Cardiac septum (tissue), 1 donor: ENCODE data around the gene CDX1. TPM values are rescaled to one million over a fixed set of nuclear protein-coding genes. Genes with fewer than 3 reads are reported as not detected.

Source experiments
- DNase-seq: peaks from one replicate; pipeline ENCODE4 v3.0.0-alpha.2; 2020; ENCODE audit warnings: low spot score
- intact Hi-C: fragments of 100-400 bp; cut with DNase I; formaldehyde crosslinking; loops from one replicate; pipeline ENCODE4 v1.14.0; 2022
- total RNA-seq: library from RNA; stranded (reverse); fragmentation: NEBNext Ultra II Directional; extraction: Animal tissue kit (Norgen Biotek cat#: 25700); gene quantifications from one replicate; pipeline ENCODE4 v1.2.1, GENCODE V29; 2021
- donor health status: DM: no; HTN: no; CAD: no.

The CDX1 gene
- total RNA-seq, 1 donor from 2014 or later, result 0.16 TPM

GRCh38 chr5:150156540-150156939 is 10.0 kb upstream of the CDX1 start:
- intact Hi-C loops, result loop anchor here (2.0 kb wide), 1 partner anchor 16 kb away; no protein-coding TSS in a partner anchor
- DNase-seq, result no peak

GRCh38 chr5:150157168-150157567 is 9.4 kb upstream of the CDX1 start:
- DNase-seq, result no peak
- intact Hi-C loops, result loop anchor here (2.0 kb wide), 1 partner anchor 16 kb away; no protein-coding TSS in a partner anchor

DNA sequence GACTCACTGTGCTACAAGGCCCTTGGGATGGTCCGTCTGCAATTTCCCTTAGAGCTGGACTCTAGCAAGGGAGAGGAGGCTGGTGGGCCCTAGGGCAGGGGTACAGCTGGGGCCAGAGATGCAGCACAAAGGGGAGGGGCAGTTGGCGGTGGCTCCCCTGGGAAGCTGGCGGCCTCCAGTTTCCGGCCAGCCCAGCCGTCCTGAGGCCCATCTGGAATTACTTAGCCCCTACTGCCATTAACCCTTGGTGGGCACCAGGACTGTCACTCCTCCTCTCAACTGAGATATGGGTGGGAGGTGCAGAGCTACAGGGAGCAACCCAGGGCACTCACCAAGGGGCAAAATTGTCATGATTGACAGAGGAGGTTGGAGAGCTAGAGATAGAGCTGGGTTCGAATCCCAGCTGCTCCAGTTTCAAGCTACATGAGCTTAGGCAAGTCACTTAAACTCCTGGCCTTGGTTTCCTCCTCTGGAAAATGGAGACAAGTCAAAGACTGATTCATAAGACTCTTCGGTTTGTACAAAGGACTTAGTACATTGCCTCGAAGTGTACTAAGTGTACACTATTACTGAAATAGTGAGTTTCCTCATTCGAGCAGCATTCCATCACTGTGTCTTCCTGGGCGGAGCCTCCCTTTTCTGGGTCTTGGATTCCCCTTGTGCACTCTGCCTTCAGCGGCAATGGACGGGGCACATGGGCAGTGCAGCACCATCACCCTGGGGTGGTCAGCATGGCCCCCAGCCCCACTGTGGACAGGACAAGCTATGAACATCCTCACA is 8.2 kb upstream of the CDX1 start:
- intact Hi-C loops, result no loop called here
- no peak for DNase-seq

GRCh38 chr5:150159031-150159430 is 7.5 kb upstream of the CDX1 start:
- intact Hi-C loops, result no loop called here
- no peak for DNase-seq

- intact Hi-C loops, result no loop called here
- DNase-seq, result no peak
Observed at GRCh38 chr5:150159741-150160179, 6.8 kb upstream of the CDX1 start.

DNA sequence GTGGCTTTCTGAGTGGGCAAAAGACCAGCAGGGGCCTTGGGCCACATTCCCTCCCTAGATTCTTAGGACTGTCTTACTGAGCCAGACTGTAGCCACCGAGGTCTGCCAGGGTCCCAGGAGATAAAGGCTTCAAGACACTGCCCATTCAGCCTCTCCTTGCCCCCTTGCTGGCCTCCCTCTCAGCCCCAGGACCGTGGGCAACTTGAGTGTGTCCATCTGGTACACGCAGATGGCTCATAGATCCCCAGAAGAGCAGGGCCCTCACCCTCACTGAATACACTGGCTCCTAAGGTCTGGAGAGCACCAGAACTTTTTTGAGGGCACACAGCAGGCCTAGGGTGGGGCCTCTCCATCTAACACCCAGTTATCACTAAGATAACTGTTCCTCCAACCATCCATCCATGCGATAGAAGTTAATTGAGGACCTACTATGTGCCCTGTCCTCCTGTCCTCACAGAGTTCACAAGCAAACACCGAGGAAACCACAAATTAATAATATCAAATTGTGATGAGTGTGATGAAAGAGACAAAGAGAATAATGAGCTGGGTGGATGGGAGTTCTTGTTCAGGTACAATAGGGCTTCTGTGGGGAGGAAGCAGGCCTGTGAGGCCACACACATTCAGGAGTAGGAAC is 6.0 kb upstream of the CDX1 start:
- no peak for DNase-seq
- intact Hi-C loops, result loop anchor here (1.0 kb wide), 1 partner anchor 58 kb away; no protein-coding TSS in a partner anchor

DNA sequence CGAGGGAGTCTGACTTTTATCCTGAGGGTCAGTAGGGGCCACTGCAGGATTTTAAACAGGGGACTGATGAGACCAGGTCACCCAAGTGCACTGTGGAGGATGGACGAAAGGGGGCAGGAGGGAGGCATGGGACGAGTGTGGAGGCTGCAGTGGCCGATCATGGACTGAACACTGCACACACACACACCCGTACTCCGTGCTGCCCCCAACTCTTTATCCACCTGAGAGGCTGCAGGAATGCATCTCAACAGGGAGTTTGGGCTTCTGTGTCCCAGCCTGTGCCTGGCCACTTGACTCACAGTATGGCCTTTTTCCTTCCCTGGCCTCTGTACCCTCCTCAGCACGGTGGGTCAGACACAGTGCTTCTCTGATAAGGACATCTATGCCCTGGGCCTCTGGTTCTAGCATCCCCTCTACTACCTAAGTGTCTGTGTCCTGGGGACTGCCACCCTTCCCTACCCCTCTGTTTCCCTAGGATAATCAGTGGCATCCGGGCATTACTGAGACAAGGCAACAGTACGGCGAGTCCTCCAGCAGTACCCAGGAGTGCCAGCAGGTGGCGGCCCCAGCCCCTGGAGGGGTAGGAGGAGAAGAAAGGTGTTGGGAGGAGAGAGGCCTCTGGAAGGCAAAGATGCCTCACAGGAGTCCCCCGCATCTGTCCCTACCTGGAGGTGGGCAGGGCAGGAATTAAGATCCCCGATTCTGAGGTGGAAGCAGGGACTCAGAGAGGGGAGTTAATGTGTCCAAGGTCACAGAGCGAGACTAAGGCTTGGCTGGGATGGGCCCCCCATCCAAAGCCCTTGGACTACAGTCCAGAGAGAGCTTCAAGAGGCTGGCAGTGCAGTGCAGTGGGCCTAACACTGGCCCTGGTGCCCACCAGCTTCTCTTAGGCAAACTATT is 5.1 kb upstream of the CDX1 start:
- intact Hi-C loops, result loop anchor here (1.0 kb wide), 1 partner anchor 57 kb away; no protein-coding TSS in a partner anchor
- DNase-seq, result peak; percentile 92

DNA sequence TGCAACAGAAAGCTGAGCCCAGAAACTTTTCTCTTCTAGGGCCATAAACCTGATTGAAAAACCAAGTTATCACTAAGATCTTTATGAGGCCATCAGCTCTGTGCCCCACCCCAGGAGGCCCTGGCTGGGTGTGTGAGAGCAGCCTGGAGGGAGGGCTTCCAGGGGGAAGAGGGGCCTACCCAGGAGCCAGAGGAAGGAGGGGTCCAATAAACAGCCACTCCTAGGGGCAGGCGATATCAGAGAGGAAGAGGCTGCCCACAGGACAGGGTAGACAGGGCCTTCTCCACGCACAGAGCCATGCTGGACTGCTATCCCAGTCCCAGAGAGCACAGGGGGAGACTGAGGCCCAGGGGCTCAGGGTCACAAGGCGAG is 4.5 kb upstream of the CDX1 start:
- no peak for DNase-seq
- intact Hi-C loops, result no loop called here

DNA sequence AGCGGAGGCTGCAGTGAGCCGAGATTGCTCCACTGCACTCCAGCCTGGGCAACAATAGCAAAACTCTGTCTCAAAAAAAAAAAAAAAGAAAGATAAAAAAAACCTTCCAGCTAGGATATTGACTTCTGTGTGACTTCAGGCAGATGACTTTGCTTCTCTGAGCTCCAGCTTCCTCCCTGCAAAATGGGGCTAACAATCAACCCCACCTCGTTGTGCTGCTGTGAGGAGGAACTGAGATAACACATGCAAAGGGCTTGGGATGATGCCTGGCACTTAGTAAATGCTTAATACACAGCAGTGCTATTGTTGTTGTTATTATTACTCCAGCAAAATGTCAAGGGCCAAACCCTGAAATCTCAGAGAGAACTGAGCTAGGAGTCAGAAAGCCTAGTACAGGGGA is 3.5 kb upstream of the CDX1 start:
- DNase-seq, result no peak

DNA sequence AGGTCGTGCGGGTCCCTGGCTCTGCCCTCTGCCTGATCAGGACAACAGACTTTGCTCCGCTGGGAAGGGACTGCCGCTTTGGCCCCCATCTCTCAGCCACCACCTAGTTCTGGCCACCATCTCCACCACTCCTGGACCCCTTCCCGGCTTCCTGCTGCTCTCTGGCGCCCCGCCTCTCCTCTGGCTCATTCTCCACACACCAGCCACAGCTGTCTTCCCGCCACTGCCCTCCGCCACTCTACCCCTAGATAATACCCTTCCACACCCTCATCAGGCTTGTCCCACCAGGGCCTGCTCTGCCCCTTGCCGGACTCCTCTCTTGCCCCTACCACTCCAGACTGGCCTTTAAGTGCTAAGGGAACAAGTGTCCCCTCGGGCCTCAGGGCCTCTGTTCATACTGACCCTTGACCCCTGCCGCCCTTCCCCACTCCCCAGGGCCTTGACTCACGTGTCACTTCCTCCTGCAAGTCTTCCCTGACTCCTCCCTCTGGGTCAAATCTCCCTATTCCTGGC is 3.0 kb upstream of the CDX1 start:
- intact Hi-C loops, result no loop called here
- DNase-seq, result no peak

More for the DNA sequence above, 3.5 kb upstream of the CDX1 start:
- intact Hi-C loops, result no loop called here

- DNase-seq, result no peak
- intact Hi-C loops, result no loop called here
Observed at GRCh38 chr5:150164211-150164980, 2.2 kb upstream of the CDX1 start.

DNA sequence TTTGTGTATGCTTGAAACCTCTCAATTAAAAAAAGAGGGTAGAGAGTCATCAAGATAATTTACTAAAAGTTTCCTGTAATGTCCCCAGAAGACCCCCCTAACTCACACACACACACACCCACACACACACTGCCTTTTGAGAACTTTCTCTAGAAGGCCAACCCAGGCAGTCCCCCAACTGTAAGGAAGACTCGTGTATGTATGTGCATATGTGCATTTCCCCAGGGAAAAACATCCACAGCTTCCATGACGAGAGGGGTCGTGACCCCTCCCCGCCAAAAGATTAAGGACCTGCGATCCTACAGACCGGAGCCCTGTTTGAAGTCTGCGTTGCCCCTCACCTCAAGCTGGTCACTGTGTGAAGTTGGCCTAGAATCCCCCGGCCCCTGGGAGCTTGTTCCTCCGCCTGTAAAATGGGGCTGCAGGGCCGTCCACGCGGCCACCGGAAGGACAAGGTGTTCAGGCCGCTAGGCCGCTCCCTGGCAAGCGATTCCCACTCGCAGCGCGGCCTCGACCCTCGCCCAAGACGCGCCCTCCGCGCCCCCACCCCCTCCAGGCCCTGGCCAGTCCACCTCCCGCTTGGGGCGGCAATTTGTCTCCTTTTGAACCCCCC is 435 bp upstream of the CDX1 start:
- intact Hi-C loops, result no loop called here

DNA sequence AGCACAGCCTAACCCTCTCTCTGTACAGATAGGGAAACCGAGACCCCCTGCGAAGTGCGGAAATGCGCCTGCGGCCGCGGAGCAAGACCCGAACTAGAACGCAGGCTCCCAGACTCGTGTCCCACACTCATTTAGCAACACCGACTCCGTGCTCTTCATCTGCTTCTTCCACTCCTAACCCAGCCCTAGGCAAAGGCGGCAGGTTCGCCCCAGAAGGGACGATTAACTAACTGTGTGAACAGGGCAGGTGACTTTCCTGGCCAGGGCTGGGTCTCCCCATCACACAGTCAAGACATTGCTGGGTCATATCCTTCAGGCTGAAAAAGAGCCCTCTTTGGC is 903 bp downstream of the CDX1 start:
- intact Hi-C loops, result no loop called here
- no peak for DNase-seq

More for the DNA sequence above, 435 bp upstream of the CDX1 start:
- DNase-seq, result no peak

- DNase-seq, result no peak
- intact Hi-C loops, result no loop called here
Observed at GRCh38 chr5:150167908-150168307, 1.3 kb downstream of the CDX1 start.

- no peak for DNase-seq
- intact Hi-C loops, result no loop called here
Observed at GRCh38 chr5:150168864-150169263, 2.3 kb downstream of the CDX1 start.

DNA sequence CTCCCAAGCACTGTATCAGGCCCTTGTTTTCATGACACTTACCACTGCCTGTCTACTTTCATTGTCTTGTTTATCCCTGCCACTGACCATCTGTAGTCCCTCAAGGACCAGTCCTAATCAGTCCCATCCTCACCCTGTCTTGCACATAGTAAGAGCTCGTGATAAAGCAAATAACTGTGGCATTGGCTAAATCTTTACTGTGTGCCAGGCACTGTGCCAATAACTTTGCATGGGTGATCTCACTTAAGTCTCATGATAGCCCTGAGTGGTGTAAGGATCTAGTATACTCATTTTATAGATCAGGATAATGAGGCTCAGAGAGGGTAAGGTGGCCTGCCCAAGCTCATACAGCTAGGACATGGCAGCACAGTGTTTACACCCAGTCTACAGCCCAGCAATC is 5.6 kb downstream of the CDX1 start:
- no peak for DNase-seq
- intact Hi-C loops, result no loop called here

- no peak for DNase-seq
- intact Hi-C loops, result no loop called here
Observed at GRCh38 chr5:150172556-150172955, 6.0 kb downstream of the CDX1 start.

DNA sequence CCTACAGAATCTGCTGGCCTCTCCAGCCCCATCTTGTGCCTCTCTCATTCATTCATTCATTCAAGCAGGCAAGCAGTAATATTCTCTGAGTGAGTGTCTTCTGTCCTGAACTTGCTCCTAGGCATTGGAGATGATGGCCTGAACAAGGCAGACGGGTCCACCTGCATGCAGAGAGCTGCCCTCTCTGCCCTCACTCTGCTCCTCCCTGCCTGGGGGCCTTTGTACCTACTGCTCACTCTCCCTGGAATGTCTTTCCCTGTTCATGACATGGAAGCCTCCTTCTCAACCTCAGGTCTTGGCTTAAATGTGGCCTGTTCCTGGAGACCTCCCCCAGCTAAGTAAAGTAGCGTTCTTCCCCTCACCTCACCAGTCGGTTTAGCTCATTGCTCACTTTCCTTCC is 6.6 kb downstream of the CDX1 start:
- DNase-seq, result no peak
- intact Hi-C loops, result no loop called here

- no peak for DNase-seq
- intact Hi-C loops, result no loop called here
Observed at GRCh38 chr5:150174285-150174684, 7.7 kb downstream of the CDX1 start.
